GM20000 (cell line): Measurements from ENCODE around the gene DPP6.

Source experiments
- DNase-seq: peaks from one replicate; pipeline ENCODE4 v3.0.0; 2012; ENCODE audit warnings: low spot score
- TF ChIP-seq, protein P1 (sequence below): IDR thresholded peaks from 2 replicates; pipeline ENCODE4 v1.5.1; 2012; ENCODE audit warnings: mild to moderate bottlenecking, control low read depth; ENCODE audit errors: extremely low read depth, missing control alignments

The DPP6 gene

GRCh38 chr7:154881026-154881425 lies 828.8 kb downstream of the DPP6 start:
- TF ChIP-seq, protein P1, sequence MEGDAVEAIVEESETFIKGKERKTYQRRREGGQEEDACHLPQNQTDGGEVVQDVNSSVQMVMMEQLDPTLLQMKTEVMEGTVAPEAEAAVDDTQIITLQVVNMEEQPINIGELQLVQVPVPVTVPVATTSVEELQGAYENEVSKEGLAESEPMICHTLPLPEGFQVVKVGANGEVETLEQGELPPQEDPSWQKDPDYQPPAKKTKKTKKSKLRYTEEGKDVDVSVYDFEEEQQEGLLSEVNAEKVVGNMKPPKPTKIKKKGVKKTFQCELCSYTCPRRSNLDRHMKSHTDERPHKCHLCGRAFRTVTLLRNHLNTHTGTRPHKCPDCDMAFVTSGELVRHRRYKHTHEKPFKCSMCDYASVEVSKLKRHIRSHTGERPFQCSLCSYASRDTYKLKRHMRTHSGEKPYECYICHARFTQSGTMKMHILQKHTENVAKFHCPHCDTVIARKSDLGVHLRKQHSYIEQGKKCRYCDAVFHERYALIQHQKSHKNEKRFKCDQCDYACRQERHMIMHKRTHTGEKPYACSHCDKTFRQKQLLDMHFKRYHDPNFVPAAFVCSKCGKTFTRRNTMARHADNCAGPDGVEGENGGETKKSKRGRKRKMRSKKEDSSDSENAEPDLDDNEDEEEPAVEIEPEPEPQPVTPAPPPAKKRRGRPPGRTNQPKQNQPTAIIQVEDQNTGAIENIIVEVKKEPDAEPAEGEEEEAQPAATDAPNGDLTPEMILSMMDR: no peak
- no peak for DNase-seq

DNA sequence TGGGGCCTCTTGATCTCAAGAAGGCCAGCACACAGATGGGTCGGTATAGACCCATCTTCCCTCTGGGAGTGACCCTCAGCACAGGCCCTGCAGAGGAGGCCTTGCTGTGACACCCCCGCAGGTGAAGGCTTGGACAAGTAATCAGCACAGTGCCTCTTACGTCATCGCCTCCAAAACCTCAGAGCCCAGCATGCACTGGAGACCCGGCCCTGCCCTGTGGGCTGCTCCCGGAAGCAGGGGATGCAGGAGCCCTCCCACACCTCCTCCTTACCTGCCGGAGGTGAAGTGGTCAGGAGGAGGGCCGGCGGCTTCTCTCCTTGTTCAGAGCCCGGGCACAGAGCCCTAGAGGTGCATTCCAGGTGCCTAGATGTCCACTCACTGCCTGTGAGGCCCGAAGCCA lies 829.3 kb downstream of the DPP6 start:
- TF ChIP-seq, protein P1: no peak
- DNase-seq: no peak

DNA sequence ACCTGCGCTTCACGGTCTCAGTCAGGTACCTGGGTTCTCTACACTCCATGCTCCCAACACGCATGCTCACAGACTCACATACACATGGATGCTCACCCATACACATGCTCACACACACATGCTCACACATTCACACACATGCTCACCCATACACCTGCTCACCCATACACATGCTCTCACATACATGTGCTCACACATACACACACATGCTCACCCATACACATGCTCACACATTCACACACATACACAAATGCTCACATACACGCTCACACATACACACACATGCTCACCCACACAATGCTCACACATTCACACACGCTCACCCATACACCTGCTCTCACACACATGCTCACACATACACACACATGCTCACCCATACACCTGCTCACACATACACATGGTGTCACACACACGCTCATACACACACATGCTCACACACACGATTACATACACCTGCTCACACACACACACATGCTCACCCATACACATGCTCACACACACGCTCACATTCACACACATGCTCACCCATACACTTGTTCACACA lies 830.8 kb downstream of the DPP6 start:
- TF ChIP-seq, protein P1: no peak

DNA sequence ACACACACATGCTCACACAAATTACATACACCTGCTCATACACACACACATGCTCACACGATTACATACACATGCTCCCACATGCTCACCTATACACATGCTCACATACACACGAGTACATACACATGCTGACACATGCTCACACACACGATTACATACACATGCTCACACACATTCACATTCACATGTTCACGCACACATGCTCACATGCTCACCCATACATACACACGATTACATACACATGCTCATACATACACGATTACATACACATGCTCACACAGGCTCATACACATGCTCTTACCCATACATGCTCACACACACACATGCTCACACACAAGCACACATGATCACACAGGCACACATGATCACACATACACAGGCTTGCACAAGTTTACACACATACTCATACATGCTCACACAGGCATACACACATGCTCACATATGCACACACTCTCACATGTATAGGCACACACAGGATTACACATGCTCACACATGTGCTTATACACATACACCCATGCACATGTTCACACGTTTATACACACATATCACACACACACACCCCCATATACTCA lies 832.2 kb downstream of the DPP6 start:
- TF ChIP-seq, protein P1: no peak
- no peak for DNase-seq

More for the DNA sequence above, 830.8 kb downstream of the DPP6 start:
- no peak for DNase-seq

- TF ChIP-seq, protein P1: no peak
These were observed 834.4 kb downstream of the DPP6 start for GRCh38 chr7:154886591-154886990.

GRCh38 chr7:154888690-154889089 lies 836.5 kb downstream of the DPP6 start:
- TF ChIP-seq, protein P1: no peak
- DNase-seq: no peak

More at GRCh38 chr7:154886591-154886990, 834.4 kb downstream of the DPP6 start:
- DNase-seq: no peak

GRCh38 chr7:154892459-154892858 lies 840.3 kb downstream of the DPP6 start:
- no peak for DNase-seq
- TF ChIP-seq, protein P1: no peak
